ENCODE data around the gene ACTR3C.
"Not testable (repeated sequence)": the region's sequence is repeated elsewhere in the genome, so short reads cannot be mapped to it uniquely, and the experiment has no call there.

- not testable (repeated sequence) for TF ChIP-seq CTCF (IDR thresholded peaks at IDR 0.05)
- TF ChIP-seq EZH2 (IDR thresholded peaks at IDR 0.05): peak; percentile 90
- peak; percentile 81 for TF ChIP-seq EZH2phosphoT487 (IDR thresholded peaks at IDR 0.05)
These were observed 102.6 kb downstream of the ACTR3C start for GRCh38 chr7:150220673-150221181.
